CD4-positive, alpha-beta T cell treated with Interleukin-17A for 1 hour (primary cell): ENCODE measurements around the gene SPATA16.
"Not testable (repeated sequence)": the region's sequence is repeated elsewhere in the genome, so short reads cannot be mapped to it uniquely, and the experiment has no call there.

ENCODE experiments used
- DNase-seq: peaks from one replicate; pipeline ENCODE4 v3.0.0-alpha.2; 2020

SPATA16 gene

DNA sequence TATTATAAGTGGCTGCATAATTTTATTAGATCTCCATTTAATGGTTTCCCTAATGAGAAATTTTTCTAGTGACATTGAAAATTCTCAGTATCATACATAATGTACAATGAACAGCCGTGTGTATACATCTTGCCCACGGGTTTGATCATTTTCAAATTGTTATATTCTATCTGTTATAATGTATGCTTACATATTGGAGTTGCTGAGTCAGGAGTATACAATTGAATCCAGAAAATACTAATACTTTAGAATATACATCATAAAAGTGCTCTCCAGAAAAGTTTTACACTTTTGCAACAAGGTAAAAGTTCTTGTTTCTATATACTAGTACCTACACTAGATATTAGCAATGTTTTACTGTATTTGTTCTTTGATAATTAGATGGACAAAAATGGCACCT lies 82.8 kb downstream of the SPATA16 start:
- DNase-seq = no peak

GRCh38 chr3:173055228-173055933 lies 85.7 kb downstream of the SPATA16 start:
- no peak for DNase-seq

GRCh38 chr3:173049360-173049759 lies 91.7 kb downstream of the SPATA16 start:
- no peak for DNase-seq

DNA sequence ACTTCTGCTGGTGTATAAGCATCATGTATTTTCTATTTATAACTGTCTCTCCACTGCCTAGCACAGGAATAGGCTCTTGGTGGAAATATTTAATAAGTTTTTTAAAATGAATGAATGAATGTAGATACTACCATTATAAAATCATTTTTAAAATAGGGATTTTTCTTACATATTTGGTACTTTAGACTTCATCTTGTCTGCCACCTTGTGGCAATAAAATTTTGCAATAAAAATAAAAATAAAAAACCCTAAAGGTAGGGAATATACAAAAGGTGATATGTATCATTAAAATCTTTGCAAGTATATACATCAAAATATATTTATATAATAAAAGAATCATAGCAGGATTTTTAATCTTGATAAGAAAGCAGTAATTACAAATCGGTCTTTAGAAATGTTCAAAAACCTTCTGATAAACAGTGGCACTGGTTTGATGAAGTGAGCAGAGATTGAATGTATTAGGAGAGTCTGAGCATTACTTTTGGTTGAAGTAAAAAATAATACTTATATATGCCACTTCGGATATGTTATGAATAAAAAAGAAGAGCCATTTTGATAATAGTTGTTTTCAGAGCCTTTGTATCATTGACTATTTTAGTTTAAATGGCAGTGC lies 95.2 kb downstream of the SPATA16 start:
- DNase-seq = no peak

DNA sequence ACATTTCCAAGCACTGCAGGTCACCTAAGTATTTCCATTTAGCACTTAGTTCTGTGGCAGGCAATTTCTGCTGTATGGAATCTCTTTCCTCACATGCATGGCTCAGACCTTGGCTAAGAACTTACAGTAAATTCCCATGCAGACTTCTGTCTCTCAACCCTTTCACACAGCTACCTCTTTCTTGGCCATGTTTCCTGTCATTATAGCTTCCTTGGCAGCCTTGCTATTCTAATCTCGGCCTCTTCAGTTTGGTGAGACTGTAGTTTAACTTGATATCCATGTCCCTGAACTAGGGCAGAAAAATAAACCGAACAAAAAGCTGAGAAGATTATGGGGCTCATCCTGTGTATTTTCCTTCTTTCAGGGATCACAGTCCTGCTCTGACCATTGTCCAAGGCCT lies 96.0 kb downstream of the SPATA16 start:
- DNase-seq = no peak

DNA sequence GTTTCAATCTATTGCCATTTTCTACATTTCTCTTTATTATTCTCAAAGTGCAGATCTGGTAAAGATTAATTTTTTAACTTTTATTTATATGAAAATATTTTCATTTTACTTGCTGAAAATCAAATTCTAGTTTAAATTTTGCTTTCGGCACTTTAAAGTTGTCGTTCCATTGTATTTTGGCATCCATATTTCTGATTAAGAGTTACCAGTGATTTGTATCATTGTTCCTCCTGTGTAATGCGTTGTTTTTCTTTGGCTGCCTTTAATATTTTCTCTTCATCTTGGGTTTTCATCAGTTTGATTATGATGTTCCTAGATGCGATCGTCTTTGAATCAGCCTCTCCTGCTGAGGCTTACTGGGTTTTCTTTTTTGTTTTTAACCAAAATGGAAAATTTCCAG lies 97.3 kb downstream of the SPATA16 start:
- no peak for DNase-seq

DNA sequence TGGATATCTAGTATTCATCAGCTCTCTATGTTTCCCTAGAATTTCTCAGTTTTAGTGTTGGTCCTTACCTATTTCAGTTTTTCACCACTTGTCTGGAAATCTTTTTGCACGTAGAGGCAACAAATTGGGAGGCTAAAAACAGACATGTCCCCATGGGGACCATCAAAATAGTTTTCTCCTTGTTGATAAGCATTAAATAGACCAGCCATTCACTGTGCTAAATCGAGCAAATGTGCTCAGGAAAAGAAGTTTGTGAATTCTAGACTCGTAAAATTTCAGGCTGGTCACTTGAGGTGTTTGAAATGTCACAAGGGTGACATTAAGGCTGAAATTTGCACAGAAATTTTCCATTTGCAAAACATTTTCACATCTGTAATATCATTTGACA lies 102.6 kb downstream of the SPATA16 start:
- no peak for DNase-seq

DNA sequence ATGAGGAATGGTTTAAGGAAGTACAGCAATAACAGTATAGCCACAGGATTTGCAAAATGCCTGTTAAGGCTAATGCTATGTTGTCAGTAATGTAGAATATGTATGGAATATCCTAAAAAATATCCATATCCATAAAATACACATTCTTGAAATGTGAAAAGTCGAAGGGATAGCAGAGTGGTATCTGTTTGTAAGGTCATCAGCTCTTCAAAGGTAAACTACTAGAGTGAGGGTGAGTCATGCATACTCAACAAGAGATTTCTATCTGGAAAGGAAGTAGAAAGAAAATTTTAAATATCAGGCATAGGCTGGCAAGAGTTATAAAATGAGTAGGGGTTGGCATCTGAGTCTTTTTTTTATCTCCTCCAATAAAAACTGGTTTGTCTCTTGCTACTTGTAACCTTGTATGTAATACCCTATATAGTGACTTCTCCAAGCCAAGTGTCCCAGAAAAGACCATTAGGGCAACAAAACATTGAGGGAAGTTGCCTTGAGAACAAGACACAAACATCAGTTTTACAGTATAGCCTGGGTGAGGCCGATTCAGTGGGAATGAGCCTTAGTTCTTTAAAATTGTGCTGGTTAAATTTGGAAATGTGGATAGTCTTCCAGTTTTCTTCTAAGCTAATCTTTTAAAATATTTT lies 103.1 kb downstream of the SPATA16 start:
- no peak for DNase-seq

DNA sequence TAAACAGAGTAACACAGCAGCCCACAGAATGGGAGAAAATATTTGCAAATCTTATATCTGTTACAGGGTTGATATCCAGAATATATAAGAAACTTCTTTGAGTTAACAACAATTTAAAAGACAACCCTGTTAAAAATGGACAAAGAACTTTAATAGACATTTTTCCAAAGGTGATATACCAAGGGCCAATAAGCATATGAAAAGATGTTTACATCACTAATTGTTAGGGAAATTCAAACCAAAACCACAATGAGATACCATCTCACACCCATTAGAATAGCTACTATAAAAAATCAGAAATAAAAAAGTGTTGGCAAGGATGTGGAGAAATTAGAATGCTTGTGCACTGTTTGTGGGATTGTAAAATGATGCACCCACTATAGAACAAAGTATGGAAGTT lies 110.8 kb downstream of the SPATA16 start:
- DNase-seq = no peak

GRCh38 chr3:173028351-173028750 lies 112.7 kb downstream of the SPATA16 start:
- DNase-seq = no peak

- DNase-seq = no peak
Observed at GRCh38 chr3:173027429-173027828, 113.6 kb downstream of the SPATA16 start.

DNA sequence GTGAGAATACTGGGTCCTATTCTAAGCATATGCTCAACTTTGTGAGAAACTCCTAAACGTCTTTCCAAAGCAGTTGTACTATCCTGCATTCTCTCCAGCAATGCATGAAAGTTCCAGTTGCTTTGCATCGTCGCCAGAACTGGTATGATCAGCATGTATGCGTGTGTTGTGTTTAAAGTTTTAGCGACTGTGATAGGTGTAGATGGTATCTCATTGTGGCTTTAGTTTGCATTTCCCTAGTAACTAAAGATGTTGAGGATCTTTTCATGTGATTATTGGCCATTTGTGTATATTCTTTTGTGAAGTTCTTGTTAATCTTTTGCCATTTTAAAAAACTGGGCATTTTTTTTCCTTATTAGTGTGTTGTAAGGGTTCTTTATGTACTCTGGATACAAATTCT lies 115.1 kb downstream of the SPATA16 start:
- DNase-seq = no peak

DNA sequence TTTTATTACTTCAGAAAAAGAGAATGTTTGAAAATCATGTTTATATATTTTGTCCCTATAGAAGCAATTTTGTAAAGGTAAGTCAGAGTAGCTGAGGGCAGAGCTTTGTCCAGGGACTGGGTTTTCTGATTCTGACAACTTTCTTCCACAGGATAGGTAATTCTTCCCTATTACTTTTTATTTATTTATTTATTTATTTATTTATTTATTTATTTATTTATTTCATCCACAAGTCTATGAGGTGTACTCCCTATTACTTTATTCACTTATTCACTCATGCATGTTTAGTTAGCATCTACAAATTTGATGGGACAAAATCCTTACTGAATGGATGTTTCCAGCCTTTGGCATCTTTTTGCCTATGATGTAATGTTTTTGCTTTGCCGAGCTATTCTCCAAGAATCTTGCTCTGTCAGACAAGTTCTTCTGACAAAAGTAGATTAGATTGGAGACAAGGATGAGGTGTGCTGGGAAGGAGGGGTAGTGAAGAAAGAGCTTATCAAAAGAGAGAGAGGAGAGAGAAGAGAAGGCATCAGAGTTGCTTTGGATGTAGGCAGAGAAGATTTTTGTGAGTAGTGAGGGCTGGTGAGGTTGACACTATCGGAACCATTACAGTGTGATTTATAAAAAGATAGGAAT lies 119.4 kb downstream of the SPATA16 start:
- DNase-seq = no peak

GRCh38 chr3:173020128-173020527 lies 120.9 kb downstream of the SPATA16 start:
- DNase-seq = not testable (repeated sequence)

- DNase-seq = no peak
Observed at GRCh38 chr3:173019378-173019777, 121.7 kb downstream of the SPATA16 start.

- DNase-seq = no peak
Observed at GRCh38 chr3:173018758-173019157, 122.3 kb downstream of the SPATA16 start.

DNA sequence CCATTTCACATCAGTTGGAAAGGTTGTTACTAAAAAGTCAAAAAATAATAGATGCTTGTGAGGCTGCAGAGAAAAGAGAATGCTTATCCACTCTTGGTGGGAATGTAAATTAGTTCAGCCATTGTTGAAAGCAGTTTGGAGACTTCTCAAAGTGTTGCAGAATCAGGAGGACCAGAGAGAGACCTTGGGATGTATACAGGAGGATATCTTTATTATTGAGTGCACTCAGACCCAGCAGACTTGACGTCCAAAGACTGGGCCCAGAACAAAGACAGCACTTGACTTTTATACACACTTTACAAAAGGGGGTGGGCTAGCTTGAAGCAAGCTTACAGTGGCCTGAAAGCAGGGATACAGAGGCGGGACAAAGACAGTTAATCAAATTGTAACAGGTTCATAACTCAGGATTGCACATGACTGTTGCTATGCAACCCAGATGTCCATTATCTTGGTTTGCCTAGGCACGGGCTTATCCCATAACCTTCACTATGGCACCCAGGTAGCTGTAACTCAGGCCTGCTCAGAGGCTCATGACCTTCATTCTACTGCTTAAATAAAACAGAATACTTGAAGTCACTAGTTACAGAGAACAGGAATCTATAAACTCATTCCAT lies 127.7 kb downstream of the SPATA16 start:
- no peak for DNase-seq

GRCh38 chr3:173009410-173009809 lies 131.6 kb downstream of the SPATA16 start:
- no peak for DNase-seq

DNA sequence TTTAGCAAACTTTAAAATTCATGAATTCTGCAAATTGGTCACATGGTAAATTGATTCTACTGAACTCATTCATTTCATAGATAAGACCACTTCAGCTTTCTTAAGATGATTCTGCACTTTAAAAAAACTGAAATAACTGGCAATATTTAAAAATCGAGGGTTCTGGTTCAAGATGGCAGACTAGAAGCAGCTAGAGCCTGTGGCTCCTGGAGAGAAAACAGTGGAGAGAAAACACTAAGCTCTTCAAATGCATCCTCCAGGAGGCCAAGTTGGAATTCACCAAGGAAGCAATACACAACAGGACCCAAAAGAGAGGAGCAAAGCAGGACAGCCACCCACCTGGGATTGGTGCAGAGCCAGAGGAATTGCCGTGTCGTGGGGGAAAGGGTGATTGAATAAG lies 132.1 kb downstream of the SPATA16 start:
- DNase-seq = no peak

GRCh38 chr3:173007079-173007723 lies 133.8 kb downstream of the SPATA16 start:
- no peak for DNase-seq

DNA sequence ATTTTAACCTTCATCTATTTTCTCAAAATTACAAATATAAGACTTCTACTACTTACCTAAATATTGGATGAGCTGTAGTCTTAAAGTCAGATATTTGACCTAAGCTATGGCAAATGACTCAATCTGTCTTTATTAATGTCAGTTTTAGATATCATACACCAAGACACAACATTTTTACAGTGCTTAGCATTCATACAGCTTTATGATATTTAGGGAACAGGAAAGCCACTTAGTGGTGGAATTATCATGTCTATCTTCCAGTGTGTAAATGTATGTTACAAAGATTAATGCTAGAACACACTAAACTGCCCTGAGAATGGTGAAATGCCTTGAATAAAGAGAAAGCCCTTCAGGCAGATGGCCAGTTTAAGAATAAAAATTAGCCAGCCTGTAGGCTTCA lies 135.0 kb downstream of the SPATA16 start:
- DNase-seq = no peak

GRCh38 chr3:173004681-173005080 lies 136.4 kb downstream of the SPATA16 start:
- DNase-seq = no peak

DNA sequence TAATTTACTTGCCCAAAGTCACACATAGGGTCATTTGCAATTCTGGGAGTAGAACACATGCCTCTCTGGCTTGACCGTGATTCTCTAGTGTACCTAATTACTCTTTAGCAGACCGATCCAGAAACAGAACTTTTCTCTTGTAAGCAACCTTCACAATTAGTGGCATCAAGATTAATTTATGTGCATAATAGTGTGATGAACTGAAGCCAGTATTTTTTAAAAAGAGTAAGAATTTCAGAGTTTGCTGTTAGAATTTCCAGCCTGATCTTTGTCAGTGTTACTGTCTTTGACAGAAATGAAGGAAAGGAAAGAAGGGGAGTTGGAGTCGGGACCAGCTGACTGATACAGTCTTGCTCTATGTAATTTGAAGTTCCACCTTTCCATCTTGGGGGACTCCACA lies 137.1 kb downstream of the SPATA16 start:
- DNase-seq = no peak
